ENCODE measurements around the gene GOLGA8O. TPM values are rescaled to one million over a fixed set of nuclear protein-coding genes. Genes with fewer than 3 reads are reported as not detected.
"Not testable (repeated sequence)": the region's sequence is repeated elsewhere in the genome, so short reads cannot be mapped to it uniquely, and the experiment has no call there.

Gene GOLGA8O, protein sequence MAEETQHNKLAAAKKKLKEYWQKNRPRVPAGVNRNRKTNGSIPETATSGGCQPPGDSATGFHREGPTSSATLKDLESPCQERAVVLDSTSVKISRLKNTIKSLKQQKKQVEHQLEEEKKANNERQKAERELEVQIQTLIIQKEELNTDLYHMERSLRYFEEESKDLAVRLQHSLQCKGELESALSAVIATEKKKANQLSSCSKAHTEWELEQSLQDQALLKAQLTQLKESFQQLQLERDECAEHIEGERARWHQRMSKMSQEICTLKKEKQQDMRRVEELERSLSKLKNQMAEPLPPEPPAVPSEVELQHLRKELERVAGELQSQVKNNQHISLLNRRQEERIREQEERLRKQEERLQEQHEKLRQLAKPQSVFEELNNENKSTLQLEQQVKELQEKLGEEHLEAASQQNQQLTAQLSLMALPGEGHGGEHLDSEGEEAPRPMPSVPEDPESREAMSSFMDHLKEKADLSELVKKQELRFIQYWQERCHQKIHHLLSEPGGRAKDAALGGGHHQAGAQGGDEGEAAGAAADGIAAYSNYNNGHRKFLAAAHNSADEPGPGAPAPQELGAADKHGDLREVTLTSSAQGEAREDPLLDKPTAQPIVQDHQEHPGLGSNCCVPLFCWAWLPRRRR
- total RNA-seq (1 to 10 TPM in 1 of 4 donors, under 1 TPM in 2, not detected in 1; 0.32 to 1.4 (median 0.48) TPM), polyA plus RNA-seq (under 1 TPM; 0.05 to 0.08 (median 0.07) TPM)
- long read RNA-seq, donor 1, result 0 reads
- long read RNA-seq, donor 2, result 0 reads

GRCh38 chr15:32455534-32455933 is at the start of gene GOLGA8O:
Gene GOLGA8O, minus strand, starts transcription at chr15:32455634. Its CDS starts 98 bp downstream, at chr15:32455536.
- WGBS, 3 donors, result no CpG with 5 or more reads among the region's 7 CpGs
- H3K27me3 ChIP-seq (ENCODE audit: insufficient read depth in 3 of 3, low read length in 2 of 3); ATAC-seq; H3K27ac ChIP-seq; DNase-seq; H3K4me1 ChIP-seq; H3K36me3 ChIP-seq (ENCODE audit: insufficient read depth in 1 of 2, low read depth in 1 of 2); intact Hi-C loops (cut with DNase I); H3K4me3 ChIP-seq; H3K9me3 ChIP-seq: not testable (repeated sequence)

- H3K4me1 ChIP-seq; DNase-seq; H3K9me3 ChIP-seq; H3K27me3 ChIP-seq (ENCODE audit: insufficient read depth in 3 of 3, low read length in 2 of 3); H3K4me3 ChIP-seq; H3K36me3 ChIP-seq (ENCODE audit: insufficient read depth in 1 of 2, low read depth in 1 of 2); intact Hi-C loops (cut with DNase I); H3K27ac ChIP-seq: not testable (repeated sequence)
- no CpG with 5 or more reads among the region's 8 CpGs for WGBS, 3 donors
- ATAC-seq, result peak in 1 of 4 donors; percentile 40
Measured at GRCh38 chr15:32504152-32504811, 48.8 kb upstream of the GOLGA8O start.

- DNase-seq; H3K36me3 ChIP-seq (ENCODE audit: insufficient read depth in 1 of 2, low read depth in 1 of 2); intact Hi-C loops (cut with DNase I); H3K4me3 ChIP-seq; H3K9me3 ChIP-seq; ATAC-seq; H3K4me1 ChIP-seq; H3K27me3 ChIP-seq (ENCODE audit: insufficient read depth in 3 of 3, low read length in 2 of 3); H3K27ac ChIP-seq: not testable (repeated sequence)
- 47 to 64% (median 64%) methylated on average over 1 of the region's 1 CpG for WGBS, 3 donors
Measured at GRCh38 chr15:32502946-32503345, 47.5 kb upstream of the GOLGA8O start.

DNA sequence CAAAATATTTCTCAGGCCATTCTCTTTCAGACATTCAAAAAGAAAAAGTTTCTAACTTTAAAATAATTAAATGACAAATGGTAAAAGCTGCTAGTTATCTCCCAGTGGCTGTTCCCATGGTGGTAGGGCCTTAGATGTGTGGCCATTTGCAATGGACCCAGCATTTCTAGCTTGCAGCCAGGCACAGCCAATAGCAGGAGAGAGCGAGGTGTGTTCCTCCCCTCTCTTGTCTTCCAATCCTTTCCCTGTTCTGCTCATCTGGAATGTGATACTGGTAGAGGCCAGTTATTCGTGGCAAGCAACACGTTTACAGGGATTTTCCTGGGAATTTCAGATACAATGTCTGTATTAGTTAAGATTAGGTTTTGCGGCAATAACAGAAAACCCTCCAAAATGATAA is 37.3 kb upstream of the GOLGA8O start:
- not testable (repeated sequence) for DNase-seq
- WGBS, 3 donors, result no CpG with 5 or more reads among the region's 4 CpGs

GRCh38 chr15:32486474-32486873 is 31.0 kb upstream of the GOLGA8O start:
- H3K27me3 ChIP-seq (ENCODE audit: insufficient read depth in 3 of 3, low read length in 2 of 3); H3K9me3 ChIP-seq; DNase-seq; H3K4me3 ChIP-seq; ATAC-seq; H3K27ac ChIP-seq; H3K4me1 ChIP-seq; H3K36me3 ChIP-seq (ENCODE audit: insufficient read depth in 1 of 2, low read depth in 1 of 2); intact Hi-C loops (cut with DNase I): not testable (repeated sequence)
- WGBS, 3 donors, result 89 to 93% (median 90%) methylated on average over 6 to 10 of the region's 12 CpGs

More for the DNA sequence above, 37.3 kb upstream of the GOLGA8O start:
- H3K36me3 ChIP-seq (ENCODE audit: insufficient read depth in 1 of 2, low read depth in 1 of 2); H3K4me1 ChIP-seq; H3K27me3 ChIP-seq (ENCODE audit: insufficient read depth in 3 of 3, low read length in 2 of 3); H3K27ac ChIP-seq; ATAC-seq; H3K4me3 ChIP-seq; H3K9me3 ChIP-seq; intact Hi-C loops (cut with DNase I): not testable (repeated sequence)

DNA sequence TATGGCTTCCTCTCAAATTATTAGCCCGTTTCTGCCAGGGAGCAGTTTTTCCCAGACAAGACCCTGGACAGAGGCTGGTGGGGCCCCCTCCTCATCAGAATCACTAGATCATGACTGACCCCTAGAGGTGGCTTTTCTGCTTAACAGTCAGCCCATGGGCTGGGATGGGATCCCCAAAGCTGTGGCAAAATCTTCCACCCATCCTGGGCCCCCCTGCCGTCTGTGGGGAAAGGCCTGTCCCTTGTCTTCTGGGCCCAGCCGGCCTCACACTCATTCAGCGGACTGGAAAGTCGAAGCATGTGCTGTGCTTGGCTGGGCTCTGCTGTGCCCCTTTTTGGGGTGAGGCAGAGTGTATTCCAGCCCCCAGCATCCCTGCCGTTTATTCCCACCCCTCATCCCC is 27.9 kb upstream of the GOLGA8O start:
- intact Hi-C loops (cut with DNase I); H3K36me3 ChIP-seq (ENCODE audit: insufficient read depth in 1 of 2, low read depth in 1 of 2); ATAC-seq; H3K9me3 ChIP-seq; H3K27ac ChIP-seq; H3K4me1 ChIP-seq; H3K4me3 ChIP-seq; H3K27me3 ChIP-seq (ENCODE audit: insufficient read depth in 3 of 3, low read length in 2 of 3): not testable (repeated sequence)
- peak in 1 of 2 donors; percentile 9 for DNase-seq
- 36 to 38% methylated on average over 4 of the region's 6 CpGs; no CpG with 5 or more reads in 1 of the 3 donors for WGBS, 3 donors

GRCh38 chr15:32481683-32482082 is 26.2 kb upstream of the GOLGA8O start:
- H3K9me3 ChIP-seq; H3K27me3 ChIP-seq (ENCODE audit: insufficient read depth in 3 of 3, low read length in 2 of 3); DNase-seq; ATAC-seq; H3K27ac ChIP-seq; H3K4me1 ChIP-seq; H3K4me3 ChIP-seq; H3K36me3 ChIP-seq (ENCODE audit: insufficient read depth in 1 of 2, low read depth in 1 of 2); intact Hi-C loops (cut with DNase I): not testable (repeated sequence)
- WGBS, 3 donors, result no CpG with 5 or more reads among the region's 5 CpGs

DNA sequence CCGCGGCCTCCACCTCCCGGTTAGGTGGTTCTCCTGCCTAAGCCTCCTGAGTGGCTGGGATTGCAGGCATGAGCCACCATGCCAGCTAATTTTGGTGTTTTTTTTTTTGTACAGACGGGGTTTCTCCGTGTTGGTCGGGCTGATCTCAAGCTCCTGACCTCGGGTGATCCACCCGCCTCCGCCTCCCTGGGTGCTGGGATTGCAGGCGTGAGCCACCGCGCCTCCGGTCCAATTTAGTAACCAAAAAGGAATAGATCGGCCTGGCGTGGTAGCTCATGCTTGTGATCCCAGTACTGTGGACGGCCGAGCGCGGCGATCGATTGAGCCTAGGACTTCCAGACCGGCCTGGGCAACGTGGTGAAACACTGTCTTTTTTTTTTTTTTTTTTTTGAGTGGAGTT is 12.6 kb upstream of the GOLGA8O start:
- intact Hi-C loops (cut with DNase I); ATAC-seq: not testable (repeated sequence)
- 94 to 98% (median 98%) methylated on average over 12 to 15 of the region's 23 CpGs for WGBS, 3 donors

GRCh38 chr15:32440445-32440977 is 14.9 kb downstream of the GOLGA8O start:
- H3K4me1 ChIP-seq; H3K36me3 ChIP-seq (ENCODE audit: insufficient read depth in 1 of 2, low read depth in 1 of 2); H3K27ac ChIP-seq; ATAC-seq; H3K27me3 ChIP-seq (ENCODE audit: insufficient read depth in 3 of 3, low read length in 2 of 3); intact Hi-C loops (cut with DNase I); H3K9me3 ChIP-seq; DNase-seq; H3K4me3 ChIP-seq: not testable (repeated sequence)
- 18 to 38% methylated on average over 2 to 5 of the region's 12 CpGs; no CpG with 5 or more reads in 1 of the 3 donors for WGBS, 3 donors

More for the DNA sequence above, 12.6 kb upstream of the GOLGA8O start:
- not testable (repeated sequence) for H3K9me3 ChIP-seq; DNase-seq; H3K4me3 ChIP-seq; H3K4me1 ChIP-seq; H3K27ac ChIP-seq; H3K36me3 ChIP-seq (ENCODE audit: insufficient read depth in 1 of 2, low read depth in 1 of 2); H3K27me3 ChIP-seq (ENCODE audit: insufficient read depth in 3 of 3, low read length in 2 of 3)

GRCh38 chr15:32434102-32434963 is 21.1 kb downstream of the GOLGA8O start:
- H3K9me3 ChIP-seq; H3K4me3 ChIP-seq; H3K27ac ChIP-seq; DNase-seq; intact Hi-C loops (cut with DNase I); H3K4me1 ChIP-seq; H3K27me3 ChIP-seq (ENCODE audit: insufficient read depth in 3 of 3, low read length in 2 of 3); H3K36me3 ChIP-seq (ENCODE audit: insufficient read depth in 1 of 2, low read depth in 1 of 2): not testable (repeated sequence)
- WGBS, 3 donors, result no CpG with 5 or more reads among the region's 73 CpGs
- peak; percentile 32 to 63 (median 50) for ATAC-seq
